Neural crest cell (in vitro differentiated cells): ENCODE measurements around the gene RPRD1B. TPM values are rescaled to one million over a fixed set of nuclear protein-coding genes. Genes with fewer than 3 reads are reported as not detected.

ENCODE experiments used
- DNase-seq: peaks from one replicate; pipeline ENCODE4 v3.0.0; 2021; ENCODE audit warnings: low read depth, mixed read lengths, low spot score
- H3K27ac Mint-ChIP-seq: one replicate; pipeline ENCODE4 v1.8.0; 2021; ENCODE audit warnings: mild to moderate bottlenecking, mixed read lengths; ENCODE audit not compliant: unreplicated experiment
- H3K27me3 Mint-ChIP-seq: 2 replicates; pipeline ENCODE4 v1.8.0; 2021; ENCODE audit warnings: low read depth, mild to moderate bottlenecking, mixed read lengths
- H3K36me3 Mint-ChIP-seq: 2 replicates; pipeline ENCODE4 v1.8.0; 2021; ENCODE audit warnings: low read depth, mild to moderate bottlenecking, mixed read lengths
- H3K4me1 Mint-ChIP-seq: 2 replicates; pipeline ENCODE4 v1.8.0; 2021; ENCODE audit warnings: mixed read lengths
- H3K4me3 Mint-ChIP-seq: one replicate; pipeline ENCODE4 v1.8.0; 2021; ENCODE audit warnings: mild to moderate bottlenecking, mixed read lengths
- H3K9me3 Mint-ChIP-seq: 2 replicates; pipeline ENCODE4 v1.8.0; 2021; ENCODE audit warnings: mixed read lengths
- CTCF ChIP-seq: fragments of 200-600 bp; sonication (generic); conservative IDR thresholded peaks from 2 replicates; pipeline ENCODE4 v1.5.0; 2021; ENCODE audit warnings: antibody characterized with exemption, mild to moderate bottlenecking
- total RNA-seq: library from RNA; stranded (reverse); gene quantifications from 2 replicates; pipeline ENCODE4 v1.2.1, GENCODE V29; 2021

RPRD1B gene
- total RNA-seq, 1 donor from 2014 or later = 41.1 TPM

GRCh38 chr20:38130687-38131587 is 97.4 kb downstream of the RPRD1B start:
- no peaks in the 10 kb centered on the region for H3K27me3 Mint-ChIP-seq
- no peak overlapping the region for H3K4me3 Mint-ChIP-seq
- H3K9me3 Mint-ChIP-seq = no peaks in the 10 kb centered on the region
- no peaks in the 10 kb centered on the region for H3K36me3 Mint-ChIP-seq
- TF ChIP-seq CTCF = no peak
- peak overlapping the region; percentile 35 for H3K27ac Mint-ChIP-seq
- H3K4me1 Mint-ChIP-seq = peaks cover 27% of the 10 kb centered on the region
- no peak for DNase-seq

DNA sequence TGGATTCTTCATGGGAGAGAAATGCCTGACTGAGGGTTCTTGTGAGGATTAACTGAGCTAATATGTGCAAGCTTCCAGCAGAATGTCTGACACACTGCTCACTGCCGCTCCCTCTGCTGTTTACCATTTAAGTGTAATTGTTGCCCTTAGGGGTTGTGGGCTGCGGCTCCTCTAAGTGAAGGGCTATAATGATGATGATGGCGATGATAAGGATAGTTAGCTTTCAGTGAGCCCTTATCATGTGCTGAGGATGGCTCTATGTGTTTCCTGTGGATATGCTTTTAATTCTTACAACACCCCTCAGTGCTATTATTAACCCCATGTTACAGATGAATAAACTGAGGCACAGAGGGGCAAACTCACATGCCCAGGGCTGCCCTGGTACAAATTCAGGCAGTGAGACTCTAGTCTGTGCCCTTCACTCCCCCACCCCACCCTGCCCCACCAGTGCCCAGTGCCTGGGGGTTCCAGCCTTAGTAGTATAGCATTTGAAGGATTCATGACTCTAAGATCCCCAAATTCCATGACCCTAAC is 98.1 kb downstream of the RPRD1B start:
- H3K27ac Mint-ChIP-seq = peak overlapping the region; percentile 35
- no peak for DNase-seq
- H3K9me3 Mint-ChIP-seq = no peaks in the 10 kb centered on the region
- TF ChIP-seq CTCF = no peak
- peaks cover 25% of the 10 kb centered on the region for H3K4me1 Mint-ChIP-seq
- no peaks in the 10 kb centered on the region for H3K36me3 Mint-ChIP-seq
- H3K4me3 Mint-ChIP-seq = no peak overlapping the region
- no peaks in the 10 kb centered on the region for H3K27me3 Mint-ChIP-seq

GRCh38 chr20:38132156-38132909 is 98.8 kb downstream of the RPRD1B start:
- no peak for DNase-seq
- Mint-ChIP-seq H3K36me3 (no peaks in the 10 kb centered on the region), H3K4me1 (peaks cover 24% of the 10 kb centered on the region), H3K4me3 (no peak overlapping the region), H3K9me3 (no peaks in the 10 kb centered on the region), H3K27ac (no peak overlapping the region), H3K27me3 (no peaks in the 10 kb centered on the region)
- no peak for TF ChIP-seq CTCF

GRCh38 chr20:38132910-38133501 is 99.5 kb downstream of the RPRD1B start:
- Mint-ChIP-seq H3K4me1 (peaks cover 24% of the 10 kb centered on the region), H3K27ac (no peak overlapping the region), H3K9me3 (no peaks in the 10 kb centered on the region), H3K36me3 (no peaks in the 10 kb centered on the region), H3K27me3 (no peaks in the 10 kb centered on the region), H3K4me3 (no peak overlapping the region)
- no peak for DNase-seq
- TF ChIP-seq CTCF = no peak

GRCh38 chr20:38133680-38134426 is 100.3 kb downstream of the RPRD1B start:
- Mint-ChIP-seq H3K9me3 (no peaks in the 10 kb centered on the region), H3K36me3 (no peaks in the 10 kb centered on the region), H3K27me3 (no peaks in the 10 kb centered on the region), H3K4me1 (peaks cover 30% of the 10 kb centered on the region), H3K27ac (no peak overlapping the region), H3K4me3 (no peak overlapping the region)
- no peak for DNase-seq
- no peak for TF ChIP-seq CTCF
